DOHH2 (cell line): Measurements from ENCODE around the gene TEX19.
"Not testable (repeated sequence)": the region's sequence is repeated elsewhere in the genome, so short reads cannot be mapped to it uniquely, and the experiment has no call there.

ENCODE experiments used
- EZH2phosphoT487 ChIP-seq: fragments of 200-600 bp; sonication (generic); IDR thresholded peaks from 2 replicates; pipeline ENCODE4 v1.6.1; 2017; ENCODE audit warnings: borderline replicate concordance, mild to moderate bottlenecking, antibody characterized with exemption, low read length, moderate library complexity, mixed read lengths
- TF ChIP-seq, protein P1 (sequence below): fragments of 200-600 bp; sonication (generic); IDR thresholded peaks from one replicate; pipeline ENCODE4 v1.5.1; 2014; ENCODE audit warnings: antibody characterized with exemption, mild to moderate bottlenecking, low read depth, low read length; ENCODE audit not compliant: poor library complexity, severe bottlenecking

DNA sequence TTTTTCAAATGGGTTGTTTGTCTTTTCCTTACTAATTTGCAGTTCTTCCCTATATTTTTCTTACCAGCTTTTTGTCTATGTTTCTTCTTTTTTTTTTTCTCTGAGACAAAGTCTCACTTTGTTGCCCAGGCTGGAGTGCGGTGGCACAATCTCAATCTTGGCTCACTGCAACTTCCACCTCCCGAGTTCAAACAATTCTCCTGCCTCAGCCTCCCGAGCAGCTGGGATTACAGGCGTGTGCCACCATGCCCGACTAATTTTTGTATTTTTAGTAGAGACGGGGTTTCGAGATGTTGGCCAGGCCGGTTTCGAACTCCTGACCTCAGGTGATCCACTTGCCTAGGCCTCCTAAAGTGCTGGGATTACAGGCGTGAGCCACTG lies 14.0 kb downstream of the TEX19 start:
- TF ChIP-seq, protein P1, sequence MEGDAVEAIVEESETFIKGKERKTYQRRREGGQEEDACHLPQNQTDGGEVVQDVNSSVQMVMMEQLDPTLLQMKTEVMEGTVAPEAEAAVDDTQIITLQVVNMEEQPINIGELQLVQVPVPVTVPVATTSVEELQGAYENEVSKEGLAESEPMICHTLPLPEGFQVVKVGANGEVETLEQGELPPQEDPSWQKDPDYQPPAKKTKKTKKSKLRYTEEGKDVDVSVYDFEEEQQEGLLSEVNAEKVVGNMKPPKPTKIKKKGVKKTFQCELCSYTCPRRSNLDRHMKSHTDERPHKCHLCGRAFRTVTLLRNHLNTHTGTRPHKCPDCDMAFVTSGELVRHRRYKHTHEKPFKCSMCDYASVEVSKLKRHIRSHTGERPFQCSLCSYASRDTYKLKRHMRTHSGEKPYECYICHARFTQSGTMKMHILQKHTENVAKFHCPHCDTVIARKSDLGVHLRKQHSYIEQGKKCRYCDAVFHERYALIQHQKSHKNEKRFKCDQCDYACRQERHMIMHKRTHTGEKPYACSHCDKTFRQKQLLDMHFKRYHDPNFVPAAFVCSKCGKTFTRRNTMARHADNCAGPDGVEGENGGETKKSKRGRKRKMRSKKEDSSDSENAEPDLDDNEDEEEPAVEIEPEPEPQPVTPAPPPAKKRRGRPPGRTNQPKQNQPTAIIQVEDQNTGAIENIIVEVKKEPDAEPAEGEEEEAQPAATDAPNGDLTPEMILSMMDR = not testable (repeated sequence)
- TF ChIP-seq EZH2phosphoT487 = not testable (repeated sequence)
